Activated CD4-positive, alpha-beta T cell treated with anti-CD3 and anti-CD28 coated beads for 24 hours (primary cell): ENCODE measurements around the gene PACSIN1.

Experiments used
- DNase-seq, 2 donors: peaks; one replicate each; pipeline ENCODE4 v3.0.0-alpha.2; 2020; ENCODE audit warnings: low read depth in 2 of 2

The PACSIN1 gene

DNA sequence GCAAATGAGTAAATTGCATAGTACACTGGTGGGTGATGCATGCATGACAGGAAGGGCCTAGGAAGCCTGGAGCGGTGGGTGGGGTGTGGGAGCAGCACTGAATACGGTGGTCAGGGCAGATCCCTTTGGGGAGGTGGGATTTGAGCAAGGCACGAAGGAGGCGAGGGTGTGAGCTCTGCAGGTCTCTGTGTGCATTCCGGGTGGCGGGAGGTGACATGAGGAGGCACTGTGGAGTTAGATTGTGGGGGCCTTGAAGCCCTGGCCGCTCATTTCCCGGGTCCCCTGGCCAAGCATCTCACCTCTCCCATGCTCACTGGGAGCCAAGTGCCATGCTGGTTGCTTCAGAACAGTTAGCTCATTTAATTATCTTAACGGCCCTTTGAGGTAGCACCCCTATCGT lies 96.5 kb downstream of the PACSIN1 start:
- DNase-seq: no peak

DNA sequence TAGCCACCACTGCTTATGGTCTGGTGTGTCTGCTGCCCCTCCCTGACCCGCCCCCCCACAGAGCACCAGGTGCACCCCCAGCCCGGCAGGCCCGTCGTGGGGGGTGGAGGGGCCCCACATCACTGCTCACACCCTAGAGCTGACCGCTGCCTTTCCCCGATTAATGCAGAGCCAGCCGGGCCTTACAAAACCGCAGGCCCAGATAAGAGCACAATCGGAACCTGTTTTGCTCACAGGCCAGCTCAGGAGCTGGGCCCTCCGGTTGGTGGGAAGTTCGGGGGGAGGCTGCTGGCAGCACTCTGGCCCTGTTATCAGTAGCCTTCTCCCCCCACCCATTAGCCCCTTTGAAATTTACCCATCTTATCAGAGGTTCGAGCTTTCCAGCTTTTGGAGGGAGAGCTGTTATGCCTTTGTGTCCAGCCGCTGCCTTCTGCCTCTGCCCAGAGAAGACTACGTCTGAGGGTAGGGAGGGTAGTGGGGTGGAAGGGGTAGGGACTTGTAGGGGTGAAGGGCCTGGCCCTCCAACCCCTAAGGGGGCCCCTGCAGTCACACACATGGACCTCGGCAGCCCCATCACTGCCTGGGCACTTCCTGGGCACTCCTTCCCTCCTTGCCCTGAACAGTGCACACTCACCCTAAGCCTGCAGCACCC lies 97.1 kb downstream of the PACSIN1 start:
- no peak for DNase-seq

DNA sequence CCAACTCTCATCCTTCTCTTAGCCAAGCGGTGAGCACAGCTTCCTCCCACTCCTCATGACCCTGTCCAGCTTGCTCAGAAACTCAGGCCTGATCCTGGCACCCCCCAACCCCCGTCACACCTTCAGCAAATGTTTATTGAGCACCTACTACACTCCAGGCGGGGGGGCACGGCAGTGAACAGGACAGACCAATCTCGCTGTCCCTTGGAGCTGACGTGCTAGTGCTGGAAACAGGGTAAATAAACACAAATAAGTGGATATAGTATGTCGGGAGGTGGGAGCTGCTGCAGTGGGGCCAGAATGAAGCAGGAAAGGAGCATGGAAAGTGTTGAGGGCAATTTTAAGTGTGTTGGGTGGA lies 97.6 kb downstream of the PACSIN1 start:
- DNase-seq: no peak

DNA sequence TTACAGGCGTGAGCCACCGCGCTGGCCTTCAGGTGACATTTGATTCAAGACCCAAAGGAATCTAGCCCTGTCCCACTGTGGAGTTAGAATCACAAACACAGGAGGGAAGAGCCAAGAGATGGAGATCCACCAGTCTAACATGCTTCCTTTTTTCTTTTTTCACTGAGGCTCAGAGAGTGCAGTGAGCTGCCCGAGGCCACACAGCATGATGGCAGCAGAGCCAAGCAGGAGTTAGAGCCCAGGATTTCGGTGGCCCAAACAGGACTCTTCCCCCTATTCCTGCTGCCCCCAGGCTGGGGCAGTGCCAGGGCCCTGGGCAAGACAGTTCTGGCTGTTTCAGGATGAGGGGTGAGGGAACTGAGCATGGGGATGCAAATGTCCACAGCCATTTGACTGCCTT lies 98.3 kb downstream of the PACSIN1 start:
- no peak for DNase-seq

DNA sequence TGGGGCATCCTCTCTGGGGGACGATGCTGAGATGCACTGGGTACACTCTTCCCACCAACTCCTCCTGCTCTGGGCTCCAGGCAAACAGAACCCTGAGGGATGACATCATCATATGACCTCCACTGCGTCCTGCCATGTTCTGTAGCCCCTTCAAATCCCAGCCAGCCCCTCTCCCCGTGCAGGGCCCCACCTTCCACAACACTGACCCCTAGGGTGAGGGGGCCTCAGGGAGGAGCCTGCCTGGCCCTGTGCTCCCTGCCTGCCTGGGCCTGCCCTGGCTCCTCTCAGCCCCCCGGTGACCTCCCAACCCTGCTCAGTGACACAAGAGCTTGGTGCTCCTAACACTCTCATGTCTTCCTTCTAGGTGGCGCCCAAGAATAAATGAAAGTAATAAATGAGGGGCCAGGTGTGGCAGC lies 99.9 kb downstream of the PACSIN1 start:
- DNase-seq: no peak

DNA sequence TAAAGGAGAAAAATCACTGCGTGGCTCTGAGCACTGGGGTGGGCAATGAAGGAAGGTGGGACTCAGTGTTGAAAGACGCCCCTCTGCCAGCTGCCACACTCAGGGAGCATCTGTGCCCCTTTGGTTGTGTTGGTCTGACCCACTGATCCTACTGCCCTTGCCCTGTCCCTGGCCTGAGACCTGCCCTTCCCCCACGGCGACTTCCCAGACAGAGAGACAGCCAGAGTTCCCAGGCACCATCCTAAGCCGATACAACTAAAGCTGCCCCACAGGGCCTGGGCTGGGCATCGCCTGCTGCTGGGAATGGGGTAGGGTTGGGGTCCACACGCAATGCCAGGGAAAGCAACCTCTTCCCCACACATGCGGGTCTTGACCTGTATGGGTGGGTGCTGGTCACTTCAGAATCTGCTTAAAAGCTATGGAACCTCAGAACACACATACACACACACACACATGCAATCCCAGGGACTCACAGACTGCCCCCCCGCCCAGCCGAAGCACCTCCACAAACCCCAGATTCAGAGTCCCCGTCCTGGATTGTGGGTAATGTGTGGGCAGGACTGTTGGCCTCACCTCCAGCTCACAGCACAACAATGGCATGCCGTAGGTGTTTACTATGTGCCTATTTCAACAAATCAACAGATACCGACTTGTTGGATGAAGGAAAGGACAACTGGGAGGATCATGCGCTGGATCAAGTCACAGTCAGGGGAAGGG lies 101.1 kb downstream of the PACSIN1 start:
- DNase-seq: no peak

DNA sequence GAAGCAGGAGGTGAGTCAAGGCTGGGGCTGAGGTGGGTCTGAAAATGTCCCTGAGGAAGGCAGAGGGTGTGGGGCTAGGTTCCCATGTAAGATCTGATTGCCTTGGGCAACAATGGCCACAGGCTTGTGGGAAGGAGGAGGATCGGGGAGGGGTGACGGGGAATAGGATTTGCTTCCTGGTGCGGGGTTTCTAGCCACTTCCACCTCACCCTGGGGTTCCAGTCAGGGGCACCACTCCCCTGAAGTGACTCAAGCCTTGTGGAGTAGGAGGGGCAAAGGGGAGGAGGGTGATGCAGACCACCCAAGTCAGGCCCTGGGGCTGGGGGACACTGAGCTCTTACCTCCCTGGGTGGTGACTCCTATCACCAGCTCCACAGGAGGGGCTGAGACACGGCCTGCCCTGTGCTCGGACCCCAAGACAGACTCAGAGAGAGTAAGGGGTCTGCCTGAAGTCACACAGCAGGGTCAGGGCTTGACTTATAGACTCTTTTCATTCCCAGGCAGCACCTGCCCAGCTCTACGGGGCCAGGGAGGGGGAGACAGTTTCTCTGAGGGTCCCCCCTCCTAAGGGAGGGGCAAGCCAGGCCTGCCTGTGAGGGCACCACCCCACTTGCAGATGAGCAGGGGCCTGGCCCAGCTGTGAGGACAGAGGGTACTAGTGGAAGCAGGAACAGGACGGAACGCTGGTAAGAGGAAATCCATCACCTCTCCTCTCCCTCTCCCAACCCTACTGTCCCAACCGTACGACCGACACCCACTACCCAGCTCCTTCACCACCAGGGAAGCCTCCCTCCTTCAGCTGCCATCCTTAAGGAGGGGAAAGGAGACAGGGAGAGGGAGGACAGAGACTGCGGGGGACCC lies 102.7 kb downstream of the PACSIN1 start:
- DNase-seq: no peak

DNA sequence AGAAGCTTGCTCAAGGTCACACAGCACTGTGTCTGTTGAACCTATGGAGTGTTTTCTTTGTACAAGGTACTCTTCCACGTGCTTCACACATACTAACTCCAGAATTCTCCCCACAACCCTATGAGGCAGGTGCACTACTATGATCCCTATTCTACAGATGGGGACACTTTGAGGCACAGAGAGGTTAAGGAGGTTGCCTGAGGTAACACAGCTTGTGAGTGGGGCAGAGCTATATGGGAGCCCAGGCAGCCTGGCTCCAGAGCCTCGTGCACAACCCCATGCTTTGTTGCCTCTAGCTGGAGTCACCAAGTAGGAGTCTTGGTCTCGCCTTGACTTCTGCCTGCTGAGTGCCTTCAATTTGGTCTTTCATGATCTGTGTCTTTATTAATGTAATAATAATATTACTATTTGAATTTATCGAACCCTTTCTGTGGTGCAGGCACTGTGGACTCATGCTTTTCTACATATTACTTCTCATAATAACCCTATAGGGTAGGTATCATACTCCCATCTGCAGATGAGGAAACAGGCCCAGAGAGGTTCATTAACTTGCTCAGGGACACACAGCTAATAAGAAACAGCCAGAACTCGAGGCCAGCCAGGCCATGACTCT lies 103.6 kb downstream of the PACSIN1 start:
- no peak for DNase-seq

DNA sequence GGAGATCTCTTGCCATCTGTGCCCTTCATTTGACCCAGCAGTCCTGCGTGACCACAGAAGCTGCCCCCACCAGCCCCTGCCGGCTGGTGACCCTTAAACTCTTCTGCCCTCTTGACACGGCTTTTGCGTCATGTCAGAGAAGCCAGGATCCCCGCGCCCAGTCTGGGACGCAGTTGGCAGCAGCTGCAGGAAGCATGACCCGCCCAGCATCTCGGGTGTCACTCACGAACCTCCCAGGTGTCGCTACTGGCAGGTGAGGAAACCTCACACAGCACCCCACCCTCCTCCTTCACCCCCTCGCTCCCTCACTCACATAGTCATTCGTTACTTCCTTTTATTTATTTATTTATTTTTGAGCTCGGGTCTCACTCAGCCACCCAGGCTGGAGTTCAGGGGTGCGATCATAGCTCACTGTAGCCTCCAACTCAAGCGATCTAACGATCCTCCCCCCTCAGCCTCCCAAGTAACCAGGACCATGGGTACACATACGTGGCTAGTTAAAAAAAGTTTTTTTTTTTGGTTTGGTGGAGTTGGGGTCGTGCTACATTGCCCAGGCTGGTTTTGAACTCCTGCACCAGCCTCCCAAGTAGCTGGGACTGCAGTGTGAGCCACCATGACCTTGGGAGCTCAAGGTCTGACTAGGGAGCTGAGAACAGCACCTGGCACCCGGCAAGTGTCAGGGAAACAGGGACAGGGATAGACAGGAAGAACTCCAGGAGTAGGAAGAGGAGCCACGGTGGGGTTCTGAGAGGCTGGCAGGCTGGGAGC lies 104.4 kb downstream of the PACSIN1 start:
- no peak for DNase-seq

DNA sequence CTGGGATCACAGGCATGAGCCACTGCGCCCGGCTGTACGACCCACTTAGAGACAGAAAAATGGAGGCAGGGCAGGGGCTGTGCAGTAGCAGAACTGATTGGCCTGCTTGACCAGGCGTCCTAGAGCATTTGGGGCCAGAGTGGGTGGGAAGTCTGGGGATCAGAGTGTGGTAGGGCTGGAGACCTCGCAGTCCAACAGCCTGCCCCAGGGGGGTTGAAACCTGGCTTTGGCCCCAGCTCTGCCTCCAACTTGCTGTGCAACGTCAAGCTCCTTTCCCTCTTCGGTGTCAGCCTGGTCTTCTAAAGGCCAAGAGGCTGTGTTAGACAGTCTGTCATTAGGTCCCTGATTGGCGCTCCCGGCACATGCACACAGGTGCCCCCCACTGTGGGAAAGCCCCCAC lies 105.5 kb downstream of the PACSIN1 start:
- DNase-seq: no peak

DNA sequence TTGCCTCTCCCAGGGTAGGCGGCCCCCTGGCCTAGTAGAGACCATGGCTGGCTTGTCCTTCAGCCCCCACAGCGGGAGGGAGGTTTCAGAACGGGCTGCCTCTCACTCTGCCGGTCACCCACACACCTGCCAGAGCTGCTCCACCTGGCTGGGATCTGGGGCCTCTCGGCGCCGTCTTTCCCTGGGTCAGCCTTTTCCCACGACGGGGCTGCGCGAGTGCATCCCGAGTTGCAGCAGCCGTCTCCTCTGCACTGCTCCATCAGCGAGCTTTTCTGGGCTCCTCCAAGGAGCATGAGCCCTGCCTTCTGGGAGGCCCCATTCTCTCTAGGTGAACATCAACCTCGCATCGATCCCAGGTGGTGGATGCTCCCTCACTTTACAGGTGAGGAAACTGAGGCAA lies 106.1 kb downstream of the PACSIN1 start:
- no peak for DNase-seq

DNA sequence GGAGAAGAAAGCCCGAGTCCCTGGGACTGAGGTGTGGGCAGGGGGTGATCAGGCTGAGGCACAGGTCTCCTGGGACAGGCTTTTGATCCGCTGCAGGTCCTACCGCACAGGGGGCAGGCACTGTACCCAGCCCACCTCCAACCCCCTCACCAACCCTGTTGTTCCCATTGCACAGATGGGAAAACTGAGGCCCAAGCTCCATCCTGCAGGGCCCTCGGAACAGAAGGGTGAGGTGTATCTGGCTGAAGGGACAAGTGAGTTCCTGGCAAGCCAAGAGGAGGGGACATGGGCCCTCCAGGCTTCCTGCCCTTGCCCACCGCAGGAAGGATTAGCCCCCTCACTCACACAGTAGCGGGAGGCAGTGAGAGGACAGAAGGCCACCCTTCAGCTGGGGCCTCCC lies 106.7 kb downstream of the PACSIN1 start:
- no peak for DNase-seq

DNA sequence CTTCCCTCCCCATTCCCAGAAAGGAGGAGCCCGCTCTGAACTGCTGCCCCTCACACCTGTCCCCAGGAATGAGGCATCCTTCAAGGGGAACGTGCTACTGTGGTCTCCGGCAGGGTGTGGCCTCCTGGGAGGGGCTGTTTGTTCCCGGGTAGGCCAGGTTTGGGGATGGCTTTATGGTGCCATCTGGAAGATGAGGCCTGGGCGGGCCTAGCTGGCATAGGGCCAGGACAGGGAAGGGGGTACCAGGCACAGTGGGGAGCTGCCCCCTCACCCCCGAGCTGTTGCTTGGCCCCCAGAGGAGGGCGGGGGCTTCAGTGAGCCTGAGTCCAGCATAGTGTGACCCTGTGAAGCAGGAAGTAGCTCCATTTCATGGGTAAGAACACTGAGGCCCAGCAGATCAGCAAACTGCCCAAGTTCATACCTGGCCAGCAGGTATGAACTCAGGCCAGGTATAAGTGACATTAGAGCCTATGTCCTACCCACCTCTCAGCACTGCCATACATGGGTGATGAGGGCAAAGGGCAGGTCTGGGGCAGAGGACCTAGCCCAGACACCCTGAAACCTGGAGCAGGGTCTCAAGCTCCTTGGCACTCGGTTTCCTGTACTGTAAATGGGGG lies 107.8 kb downstream of the PACSIN1 start:
- DNase-seq: no peak

DNA sequence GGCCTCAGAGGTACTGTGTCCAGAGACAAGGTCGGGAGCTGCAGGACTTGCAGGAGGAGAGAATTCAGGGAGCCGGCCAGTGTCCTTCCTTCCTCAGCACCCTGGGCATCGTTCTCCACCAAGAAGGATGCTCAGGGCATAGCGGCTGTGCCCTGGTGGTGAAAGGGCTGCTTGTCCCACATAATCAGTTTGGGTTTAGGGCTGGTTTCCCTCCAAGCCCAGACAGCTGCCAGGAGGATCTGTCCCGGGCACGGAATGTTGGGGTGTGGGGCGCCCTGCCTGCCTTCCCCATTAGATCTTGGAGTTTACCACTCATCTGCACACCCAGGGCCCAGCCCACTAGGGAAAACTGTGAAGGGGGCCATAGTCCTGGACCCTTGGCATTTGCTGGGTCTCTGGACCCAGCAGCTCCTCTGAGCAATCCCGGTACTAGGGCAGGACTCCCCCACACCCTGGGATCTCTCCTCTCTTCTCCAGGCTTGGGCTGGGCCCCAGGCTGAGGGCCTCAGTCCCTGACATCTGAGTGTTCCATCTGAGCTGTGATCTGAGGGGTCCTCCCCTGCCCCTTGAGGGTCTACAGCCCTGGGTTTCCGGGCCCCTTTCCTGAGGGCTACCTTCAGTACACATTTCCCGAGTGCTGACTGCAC lies 108.9 kb downstream of the PACSIN1 start:
- DNase-seq: no peak

DNA sequence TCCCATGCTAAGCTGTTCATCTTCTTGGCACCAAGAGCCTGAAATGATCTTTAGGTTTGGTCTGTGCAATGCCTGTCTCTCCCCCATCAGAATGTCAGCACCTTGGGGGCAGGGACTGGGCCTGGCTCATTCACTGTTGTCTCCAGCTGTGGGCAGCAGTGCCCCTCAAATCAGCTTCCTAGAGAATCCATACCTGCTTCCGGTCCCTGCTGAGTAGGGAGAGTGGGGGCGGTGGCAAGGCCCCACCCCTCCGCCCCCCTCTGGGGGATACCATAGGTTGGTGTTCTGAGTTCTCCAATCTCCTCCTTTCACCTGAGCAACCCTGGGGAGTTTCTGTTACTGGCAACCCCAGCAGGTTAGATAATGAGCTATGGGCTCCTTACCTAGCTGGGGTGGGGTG lies 109.5 kb downstream of the PACSIN1 start:
- DNase-seq: no peak

DNA sequence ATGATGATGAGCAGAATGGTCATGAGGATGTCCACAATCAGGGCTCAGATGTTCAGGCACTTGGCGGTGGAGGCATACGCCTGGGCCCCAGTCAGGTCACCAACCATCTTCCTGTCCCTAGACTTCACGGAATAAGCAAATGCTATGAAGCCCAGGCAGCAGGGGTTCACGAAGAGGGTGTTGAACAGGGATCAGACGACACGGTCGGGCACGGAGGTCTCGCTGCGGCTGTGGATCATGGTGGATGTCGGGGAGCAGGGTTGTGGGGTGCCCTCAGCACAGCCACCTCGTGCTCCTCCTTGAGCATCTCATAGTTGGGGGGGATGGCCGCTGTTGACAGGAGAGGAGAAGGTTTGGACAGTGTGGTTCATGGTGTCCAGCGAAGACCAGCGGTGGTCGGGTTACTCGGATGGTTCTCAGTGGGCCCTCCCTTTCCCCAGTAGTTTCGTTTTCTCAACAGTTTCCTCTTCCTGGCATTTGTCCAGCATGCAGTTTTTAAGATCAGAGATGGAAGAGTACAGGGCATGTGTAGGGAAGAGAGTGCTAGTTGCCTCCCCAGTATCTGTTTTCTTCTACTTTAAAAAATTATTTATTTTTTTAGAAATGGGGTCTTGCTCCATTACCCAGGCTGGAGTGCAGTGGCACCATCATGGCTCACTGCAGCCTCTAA lies 110.5 kb downstream of the PACSIN1 start:
- DNase-seq: no peak

DNA sequence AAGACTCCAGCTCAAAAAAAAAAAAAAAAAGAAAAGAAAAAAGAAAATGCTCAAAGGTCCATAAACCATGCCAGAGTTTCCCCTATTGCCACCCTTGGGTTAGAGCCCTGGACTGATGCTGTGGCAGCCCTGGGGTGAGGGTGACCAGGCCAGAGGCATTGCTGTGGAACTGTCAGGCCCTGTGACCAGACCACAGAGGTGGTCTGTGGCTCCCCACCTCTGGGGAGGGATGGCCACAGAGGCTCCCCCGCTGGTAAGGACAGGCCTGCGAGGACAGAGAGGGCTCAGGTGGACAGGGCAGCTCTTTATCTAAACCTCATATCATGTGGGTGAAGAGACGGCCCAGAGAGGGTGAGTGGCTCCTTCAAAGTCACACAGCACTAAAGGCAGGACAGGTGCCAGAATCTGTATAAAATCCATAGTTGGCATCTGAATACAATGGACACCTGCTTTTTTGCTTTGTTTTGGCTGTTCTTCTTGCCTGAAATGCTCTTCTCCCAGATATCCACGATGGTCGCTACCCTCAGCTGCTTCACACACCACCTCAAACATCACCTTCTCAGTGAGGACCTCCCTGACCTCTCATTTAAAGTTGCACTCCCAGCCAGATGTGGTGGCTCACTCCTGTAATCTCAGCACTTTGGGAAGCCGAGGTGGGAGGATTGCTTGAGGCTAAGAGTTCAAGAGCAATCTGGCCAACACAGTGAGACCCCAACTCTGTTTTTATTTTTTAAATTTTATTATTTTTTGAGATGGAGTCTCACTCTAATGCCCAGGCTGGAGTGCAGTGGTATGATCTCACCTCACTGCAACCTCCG lies 112.8 kb downstream of the PACSIN1 start:
- DNase-seq: no peak

DNA sequence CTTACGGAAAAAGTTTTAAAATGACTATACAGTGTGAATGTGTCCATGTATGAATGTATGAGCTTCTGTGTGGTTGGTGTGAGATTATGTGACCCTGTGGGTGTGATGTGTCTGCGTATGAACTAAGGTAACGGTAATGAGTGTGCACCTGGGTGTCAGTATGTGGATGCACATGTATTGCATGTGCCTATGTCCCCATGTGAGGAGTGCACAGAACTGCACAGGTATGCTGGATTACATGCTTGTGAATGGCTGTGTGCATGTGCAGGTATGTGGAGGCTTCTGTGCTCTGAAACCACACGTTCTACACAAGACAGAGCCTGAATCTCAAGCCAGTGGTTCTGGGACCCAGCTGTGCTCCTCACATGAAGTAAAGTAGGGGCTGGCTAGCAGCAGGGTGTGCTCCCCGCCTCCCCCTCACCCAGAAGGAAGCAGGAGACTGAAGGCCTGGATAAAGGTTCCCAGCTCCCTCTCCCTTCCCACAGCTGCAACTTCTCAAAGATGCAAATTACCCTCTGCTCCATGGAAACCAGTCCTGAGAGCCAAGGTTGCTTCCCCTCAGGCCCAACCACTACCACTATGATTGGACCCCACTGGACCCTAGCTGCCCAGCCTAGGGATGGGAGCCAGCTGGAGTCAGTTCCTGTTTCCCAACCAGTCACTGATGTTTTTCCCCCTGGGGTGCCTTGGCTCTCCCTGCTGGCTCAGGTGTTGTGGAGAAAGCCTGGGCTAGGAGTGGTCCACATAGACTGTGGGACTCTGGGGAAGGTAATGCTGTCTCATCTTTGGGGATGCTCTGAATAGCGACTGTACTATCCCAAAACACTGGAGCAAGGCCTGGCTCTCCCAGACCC lies 115.1 kb downstream of the PACSIN1 start:
- DNase-seq: no peak
